ENCODE data around the gene PAFAH2. TPM values are rescaled to one million over a fixed set of nuclear protein-coding genes. Genes with fewer than 3 reads are reported as not detected.

Gene PAFAH2
- total RNA-seq, 2 donors from 2014 or later = 4.3 to 5.5 TPM

- Histone ChIP-seq H3K36me3 (no peaks in the 10 kb centered on the region), H3K4me1 (peaks cover 0 to 62% of the 10 kb centered on the region in 2 donors), H3K27ac (peak overlapping the region; percentile 82 to 84), H3K27me3 (no peaks in the 10 kb centered on the region), H3K4me3 (no peak overlapping the region), H3K9me3 (no peaks in the 10 kb centered on the region)
- no peak for TF ChIP-seq CTCF (IDR thresholded peaks at IDR 0.05)
- DNase-seq (ENCODE audit: low spot score) = no peak
These were observed 22.5 kb upstream of the PAFAH2 start for GRCh38 chr1:26020330-26020768.

GRCh38 chr1:26019641-26020315 lies 21.9 kb upstream of the PAFAH2 start:
- Histone ChIP-seq H3K27ac (peak overlapping the region; percentile 82 to 84), H3K9me3 (no peaks in the 10 kb centered on the region), H3K4me1 (peaks cover 0 to 62% of the 10 kb centered on the region in 2 donors), H3K4me3 (no peak overlapping the region), H3K27me3 (no peaks in the 10 kb centered on the region), H3K36me3 (no peaks in the 10 kb centered on the region)
- DNase-seq (ENCODE audit: low spot score) = no peak
- TF ChIP-seq CTCF (IDR thresholded peaks at IDR 0.05) = no peak

- no peak for TF ChIP-seq CTCF (IDR thresholded peaks at IDR 0.05)
- no peaks in the 10 kb centered on the region for H3K36me3 ChIP-seq
- H3K4me1 ChIP-seq = peaks cover 0 to 49% of the 10 kb centered on the region in 2 donors
- no peaks in the 10 kb centered on the region for H3K9me3 ChIP-seq
- H3K27me3 ChIP-seq = no peaks in the 10 kb centered on the region
- H3K4me3 ChIP-seq = no peak overlapping the region
- peak overlapping the region; percentile 70 to 84 for H3K27ac ChIP-seq
- DNase-seq (ENCODE audit: low spot score) = no peak
These were observed 19.7 kb upstream of the PAFAH2 start for GRCh38 chr1:26017606-26018005.

- no peak overlapping the region for H3K4me3 ChIP-seq
- TF ChIP-seq CTCF (IDR thresholded peaks at IDR 0.05) = no peak
- H3K4me1 ChIP-seq = peaks cover 0 to 44% of the 10 kb centered on the region in 2 donors
- peak overlapping the region; percentile 70 to 84 for H3K27ac ChIP-seq
- no peaks in the 10 kb centered on the region for H3K27me3 ChIP-seq
- H3K36me3 ChIP-seq = no peaks in the 10 kb centered on the region
- no peak for DNase-seq (ENCODE audit: low spot score)
- H3K9me3 ChIP-seq = no peaks in the 10 kb centered on the region
These were observed 19.2 kb upstream of the PAFAH2 start for GRCh38 chr1:26016953-26017545.

- H3K27me3 ChIP-seq = no peaks in the 10 kb centered on the region
- no peaks in the 10 kb centered on the region for H3K9me3 ChIP-seq
- no peaks in the 10 kb centered on the region for H3K36me3 ChIP-seq
- no peak overlapping the region for H3K4me3 ChIP-seq
- peaks cover 0 to 37% of the 10 kb centered on the region in 2 donors for H3K4me1 ChIP-seq
- no peak for TF ChIP-seq CTCF (IDR thresholded peaks at IDR 0.05)
- DNase-seq (ENCODE audit: low spot score) = no peak
- H3K27ac ChIP-seq = peak overlapping the region in 1 of 2 donors; percentile 9
These were observed 18.5 kb upstream of the PAFAH2 start for GRCh38 chr1:26016258-26016952.
